ENCODE data around the gene ZKSCAN8. TPM values are rescaled to one million over a fixed set of nuclear protein-coding genes. Genes with fewer than 3 reads are reported as not detected.

Gene ZKSCAN8
- total RNA-seq, 1 donor from 2014 or later = 20.9 TPM

GRCh38 chr6:28188111-28188979 lies 46.7 kb downstream of the ZKSCAN8 start:
- Histone ChIP-seq H3K4me1 (no peaks in the 10 kb centered on the region), H3K27ac (no peak overlapping the region), H3K27me3 (no peaks in the 10 kb centered on the region), H3K9me3 (peaks cover 33% of the 10 kb centered on the region), H3K36me3 (no peaks in the 10 kb centered on the region), H3K4me3 (no peak overlapping the region)
- DNase-seq (no peak), ATAC-seq (no peak)
- TF ChIP-seq CTCF (IDR thresholded peaks at IDR 0.05) = no peak
- intact Hi-C loops (cut with DNase I) = no loop called here

- Histone ChIP-seq H3K27me3 (peaks cover 31% of the 10 kb centered on the region), H3K36me3 (no peaks in the 10 kb centered on the region), H3K4me3 (no peak overlapping the region), H3K4me1 (no peaks in the 10 kb centered on the region), H3K27ac (no peak overlapping the region), H3K9me3 (peaks cover 4% of the 10 kb centered on the region)
- intact Hi-C loops (cut with DNase I) = no loop called here
- no peak for ATAC-seq
- TF ChIP-seq CTCF (IDR thresholded peaks at IDR 0.05) = no peak
- no peak for DNase-seq
Observed at GRCh38 chr6:28200020-28200419, 58.3 kb downstream of the ZKSCAN8 start.

DNA sequence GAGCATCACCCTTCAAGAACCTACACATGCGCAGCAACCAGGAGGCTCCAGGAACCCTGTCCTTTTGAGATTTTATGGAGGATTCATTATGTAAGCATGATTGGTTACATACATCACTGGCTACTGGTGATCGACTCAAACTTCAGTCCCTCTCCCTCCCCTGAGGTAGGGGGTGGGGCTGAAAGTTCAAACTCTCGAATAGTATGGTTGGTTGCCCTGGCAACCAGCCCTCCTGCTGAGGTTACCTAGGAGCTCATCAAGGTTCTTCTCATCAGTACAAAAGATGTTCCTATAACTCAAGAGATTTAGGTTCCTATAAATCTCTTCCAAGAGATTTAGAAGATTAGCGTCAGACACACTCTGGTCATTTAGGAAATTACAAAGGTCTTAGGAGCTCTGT lies 61.5 kb downstream of the ZKSCAN8 start:
- Histone ChIP-seq H3K9me3 (peaks cover 4% of the 10 kb centered on the region), H3K4me3 (no peak overlapping the region), H3K27me3 (peaks cover 58% of the 10 kb centered on the region), H3K27ac (no peak overlapping the region), H3K36me3 (no peaks in the 10 kb centered on the region), H3K4me1 (peaks cover 4% of the 10 kb centered on the region)
- no peak for TF ChIP-seq CTCF (IDR thresholded peaks at IDR 0.05)
- ATAC-seq = no peak
- no peak for DNase-seq
- intact Hi-C loops (cut with DNase I) = no loop called here

- H3K36me3 ChIP-seq = no peaks in the 10 kb centered on the region
- no peak overlapping the region for H3K27ac ChIP-seq
- intact Hi-C loops (cut with DNase I) = no loop called here
- ATAC-seq = no peak
- peaks cover 4% of the 10 kb centered on the region for H3K9me3 ChIP-seq
- TF ChIP-seq CTCF (IDR thresholded peaks at IDR 0.05) = no peak
- H3K4me3 ChIP-seq = no peak overlapping the region
- H3K4me1 ChIP-seq = peaks cover 4% of the 10 kb centered on the region
- no peak for DNase-seq
- H3K27me3 ChIP-seq = peaks cover 77% of the 10 kb centered on the region
Observed at GRCh38 chr6:28205879-28206278, 64.2 kb downstream of the ZKSCAN8 start.

- no peak for TF ChIP-seq CTCF (IDR thresholded peaks at IDR 0.05)
- peaks cover 4% of the 10 kb centered on the region for H3K4me1 ChIP-seq
- no peak for ATAC-seq
Observed at GRCh38 chr6:28206527-28206926, 64.8 kb downstream of the ZKSCAN8 start.

More at GRCh38 chr6:28206527-28206926, 64.8 kb downstream of the ZKSCAN8 start:
- Histone ChIP-seq H3K36me3 (no peaks in the 10 kb centered on the region), H3K27ac (no peak overlapping the region), H3K9me3 (peaks cover 4% of the 10 kb centered on the region), H3K27me3 (peaks cover 78% of the 10 kb centered on the region), H3K4me3 (no peak overlapping the region)
- no peak for DNase-seq
- intact Hi-C loops (cut with DNase I) = no loop called here
